Stimulated activated CD8-positive, alpha-beta memory T cell treated with anti-CD3 and anti-CD28 coated beads, Interleukin-7, amount 100 ng/mL, for 24 hours (primary cell): ENCODE data around the gene SYNDIG1.

Experiments
- DNase-seq: peaks from one replicate; pipeline ENCODE4 v3.0.0-alpha.2; 2020; ENCODE audit warnings: low read depth

Gene SYNDIG1

DNA sequence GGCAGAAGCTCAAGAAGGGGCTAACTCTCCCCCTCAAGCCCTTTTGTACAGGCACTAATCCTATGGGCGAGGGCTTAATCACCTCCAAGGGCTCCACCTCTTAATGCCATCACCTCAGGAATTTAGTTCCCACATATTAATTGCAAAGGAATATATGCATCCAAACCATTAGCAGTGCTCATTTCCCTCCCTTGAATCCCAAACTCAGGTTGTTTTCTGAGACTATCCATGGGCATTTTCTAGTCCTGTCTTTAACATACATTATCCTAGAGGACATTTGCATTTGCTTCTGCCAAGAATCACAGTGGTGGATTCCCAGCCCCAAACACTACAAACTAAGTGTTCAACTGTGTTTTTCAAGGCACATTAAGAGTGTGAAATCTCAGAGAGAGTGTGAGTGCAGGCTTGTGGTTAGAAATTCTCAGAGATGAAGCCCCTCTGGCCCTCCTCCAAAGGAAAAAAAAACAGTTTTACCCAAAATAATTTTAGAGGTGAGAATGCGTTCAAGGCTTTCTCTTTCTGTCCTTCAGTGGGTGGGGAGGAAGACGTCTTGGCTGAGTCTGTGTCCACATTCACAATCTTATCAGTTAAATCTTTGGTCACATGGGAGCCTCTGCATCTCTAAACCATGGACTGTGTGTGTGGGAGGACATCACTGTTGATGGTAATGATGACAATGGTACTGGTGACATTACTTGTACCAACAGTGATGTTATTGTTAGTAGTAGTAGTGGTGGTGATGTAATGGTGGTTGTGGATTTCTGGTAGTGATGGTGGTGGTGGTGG lies 59.3 kb downstream of the SYNDIG1 start:
- DNase-seq = no peak

GRCh38 chr20:24529369-24529719 lies 59.9 kb downstream of the SYNDIG1 start:
- no peak for DNase-seq

- DNase-seq = no peak
Measured at GRCh38 chr20:24530131-24530680, 60.8 kb downstream of the SYNDIG1 start.

GRCh38 chr20:24531202-24531601 lies 61.8 kb downstream of the SYNDIG1 start:
- DNase-seq = no peak

- DNase-seq = no peak
Measured at GRCh38 chr20:24531631-24532419, 62.4 kb downstream of the SYNDIG1 start.

GRCh38 chr20:24533449-24533848 lies 64.0 kb downstream of the SYNDIG1 start:
- DNase-seq = no peak

- DNase-seq = no peak
Measured at GRCh38 chr20:24534282-24534681, 64.9 kb downstream of the SYNDIG1 start.

DNA sequence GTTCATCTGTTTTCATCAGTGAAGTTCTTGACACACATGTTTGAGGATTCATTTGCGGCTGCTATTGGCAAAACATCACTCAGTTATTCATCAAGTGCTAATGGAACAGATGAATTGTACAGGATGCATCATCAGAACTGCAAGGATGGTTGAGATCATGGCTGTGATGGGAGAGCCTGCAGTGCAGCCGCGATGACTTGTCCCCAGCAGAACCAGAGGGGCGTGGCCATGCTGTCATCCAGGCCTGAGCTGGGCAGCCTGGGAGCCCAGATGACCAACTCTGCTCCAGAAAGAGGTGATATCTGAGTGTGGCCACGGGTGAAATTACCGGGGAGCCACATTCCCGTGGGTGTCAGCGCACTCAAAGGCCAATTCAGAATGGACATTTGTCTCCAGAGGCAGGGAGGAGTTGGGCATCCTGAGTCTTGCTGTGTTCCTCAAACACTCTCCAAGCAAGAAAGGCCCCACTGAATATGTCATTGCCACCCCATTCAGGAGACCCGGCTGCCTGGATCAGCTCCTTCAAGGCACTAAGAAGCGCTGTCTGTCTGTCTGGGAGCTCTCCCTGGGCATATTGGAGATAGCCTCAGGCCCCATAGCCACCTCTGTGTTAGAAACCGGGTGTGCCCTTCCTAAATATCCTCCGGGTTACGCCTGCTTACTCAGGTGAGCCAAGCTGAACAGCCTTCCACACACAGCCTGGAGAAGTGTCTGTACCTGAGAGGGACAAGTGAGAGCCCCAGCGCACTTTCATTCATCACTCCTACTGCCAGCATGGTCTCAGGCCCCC lies 66.7 kb downstream of the SYNDIG1 start:
- DNase-seq = no peak

DNA sequence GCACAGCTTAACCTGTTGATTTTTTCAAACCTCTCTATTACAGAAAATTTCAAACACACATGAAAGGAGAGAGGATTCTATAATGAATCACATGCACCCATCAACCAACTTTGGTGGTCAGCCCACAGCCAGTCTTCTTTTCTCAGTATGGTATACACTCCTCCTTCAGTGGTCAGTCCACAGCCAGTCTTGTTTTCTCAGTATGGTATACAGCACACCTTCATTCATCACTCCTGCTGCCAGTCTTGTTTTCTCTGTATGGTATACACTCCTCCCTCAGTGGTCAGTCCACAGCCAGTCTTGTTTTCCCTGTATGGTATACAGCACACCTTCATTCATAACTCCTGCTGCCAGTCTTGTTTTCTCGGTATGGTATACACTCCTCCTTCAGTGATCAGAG lies 67.8 kb downstream of the SYNDIG1 start:
- DNase-seq = no peak

- no peak for DNase-seq
Measured at GRCh38 chr20:24542721-24543120, 73.3 kb downstream of the SYNDIG1 start.

- DNase-seq = no peak
Measured at GRCh38 chr20:24543168-24543567, 73.7 kb downstream of the SYNDIG1 start.

DNA sequence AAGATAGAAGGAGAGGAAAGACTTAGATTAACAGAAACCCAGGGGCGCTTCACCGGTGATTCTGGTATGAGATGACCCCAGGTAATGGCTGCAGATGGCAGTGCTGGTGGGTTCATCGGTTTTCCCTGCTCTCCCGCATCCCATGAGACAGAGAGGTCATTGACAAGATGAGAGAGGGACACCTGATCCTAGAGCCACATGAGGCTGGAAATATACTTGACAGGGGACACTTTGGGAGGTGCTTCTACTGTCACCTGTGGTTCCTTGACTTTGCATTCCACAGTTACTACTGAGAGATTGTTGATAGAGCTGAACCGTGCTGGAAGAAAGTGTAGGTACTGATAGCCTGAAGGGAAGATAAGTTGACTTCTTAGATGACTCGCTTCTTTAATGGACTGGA lies 74.3 kb downstream of the SYNDIG1 start:
- no peak for DNase-seq

- no peak for DNase-seq
Measured at GRCh38 chr20:24544371-24544770, 74.9 kb downstream of the SYNDIG1 start.

- DNase-seq = no peak
Measured at GRCh38 chr20:24545168-24545567, 75.7 kb downstream of the SYNDIG1 start.

DNA sequence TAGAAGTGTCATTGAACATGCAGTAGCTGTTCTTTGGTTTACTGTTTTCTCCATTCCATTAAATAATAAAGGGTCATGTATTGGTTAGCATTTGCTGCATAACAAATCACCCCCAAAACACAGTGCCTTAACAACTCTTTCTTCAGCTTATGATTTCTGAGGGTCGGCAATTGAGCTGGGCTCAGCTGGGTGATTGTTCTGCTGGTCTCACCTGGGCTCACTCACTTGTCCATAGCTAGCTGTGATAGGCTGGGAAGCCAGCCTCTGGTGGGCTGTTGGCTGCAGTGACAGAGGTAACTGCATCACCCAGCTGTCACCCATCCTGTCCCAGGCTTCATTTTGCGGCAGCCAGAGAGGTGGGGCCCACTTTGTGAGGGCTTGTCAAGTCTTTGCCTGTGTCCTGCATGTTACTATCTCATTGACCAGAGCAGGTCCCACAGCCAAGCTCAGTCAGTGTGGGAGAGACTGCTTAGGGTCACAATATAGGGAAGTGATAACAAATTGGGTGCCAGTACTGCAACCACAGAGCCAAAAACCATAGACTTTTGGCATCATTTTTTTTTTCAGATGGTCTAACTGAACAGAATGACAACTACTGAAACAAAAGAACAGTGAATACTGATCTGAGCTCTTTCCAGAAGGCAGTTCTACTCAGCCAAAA lies 76.9 kb downstream of the SYNDIG1 start:
- no peak for DNase-seq

DNA sequence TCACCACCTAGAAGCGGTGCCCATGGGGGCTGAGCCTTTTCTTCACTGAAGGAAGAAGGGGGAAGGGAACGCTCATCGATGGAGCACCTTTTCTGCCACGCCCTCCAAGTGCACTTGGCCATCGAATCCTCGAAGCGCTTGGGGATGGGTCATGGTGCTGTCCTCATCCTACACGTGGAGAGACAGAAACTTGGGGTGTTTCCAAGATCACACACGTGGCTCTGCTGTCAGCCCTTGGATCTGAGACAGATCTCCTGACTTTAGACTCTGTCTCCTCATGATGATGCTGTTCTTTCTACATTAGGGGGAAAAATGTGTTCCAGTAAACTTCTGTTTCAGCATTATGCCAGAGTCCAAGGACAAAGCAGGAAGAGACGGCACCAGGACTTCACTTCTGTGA lies 78.5 kb downstream of the SYNDIG1 start:
- DNase-seq = no peak

DNA sequence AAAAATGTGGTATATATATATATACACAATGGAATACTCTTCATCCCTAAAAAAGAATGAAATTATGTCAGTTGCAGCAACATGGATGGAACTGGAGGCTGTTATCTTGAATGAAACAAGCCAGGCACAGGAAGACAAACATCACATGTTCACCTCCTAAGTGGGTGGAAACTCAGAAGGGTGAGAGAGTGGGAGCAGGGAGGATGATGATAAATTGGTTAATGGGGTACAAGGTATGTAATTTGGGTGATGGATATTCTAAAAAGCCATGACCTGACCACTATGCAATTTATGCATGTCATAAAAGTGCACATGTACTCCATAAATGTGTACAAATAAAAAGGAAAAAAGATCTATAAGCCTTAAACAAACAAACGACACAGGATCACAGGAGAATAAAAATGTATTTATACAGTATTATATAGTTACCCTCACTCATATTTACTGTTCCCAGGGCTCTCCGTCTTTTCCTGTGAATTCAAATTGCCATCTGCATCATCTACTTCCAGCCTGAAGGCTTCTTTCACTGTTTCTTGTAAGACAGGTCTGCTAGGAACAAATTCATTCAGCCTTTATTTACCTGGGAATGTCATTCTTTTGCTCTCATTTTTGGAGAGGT lies 89.8 kb downstream of the SYNDIG1 start:
- DNase-seq = no peak

DNA sequence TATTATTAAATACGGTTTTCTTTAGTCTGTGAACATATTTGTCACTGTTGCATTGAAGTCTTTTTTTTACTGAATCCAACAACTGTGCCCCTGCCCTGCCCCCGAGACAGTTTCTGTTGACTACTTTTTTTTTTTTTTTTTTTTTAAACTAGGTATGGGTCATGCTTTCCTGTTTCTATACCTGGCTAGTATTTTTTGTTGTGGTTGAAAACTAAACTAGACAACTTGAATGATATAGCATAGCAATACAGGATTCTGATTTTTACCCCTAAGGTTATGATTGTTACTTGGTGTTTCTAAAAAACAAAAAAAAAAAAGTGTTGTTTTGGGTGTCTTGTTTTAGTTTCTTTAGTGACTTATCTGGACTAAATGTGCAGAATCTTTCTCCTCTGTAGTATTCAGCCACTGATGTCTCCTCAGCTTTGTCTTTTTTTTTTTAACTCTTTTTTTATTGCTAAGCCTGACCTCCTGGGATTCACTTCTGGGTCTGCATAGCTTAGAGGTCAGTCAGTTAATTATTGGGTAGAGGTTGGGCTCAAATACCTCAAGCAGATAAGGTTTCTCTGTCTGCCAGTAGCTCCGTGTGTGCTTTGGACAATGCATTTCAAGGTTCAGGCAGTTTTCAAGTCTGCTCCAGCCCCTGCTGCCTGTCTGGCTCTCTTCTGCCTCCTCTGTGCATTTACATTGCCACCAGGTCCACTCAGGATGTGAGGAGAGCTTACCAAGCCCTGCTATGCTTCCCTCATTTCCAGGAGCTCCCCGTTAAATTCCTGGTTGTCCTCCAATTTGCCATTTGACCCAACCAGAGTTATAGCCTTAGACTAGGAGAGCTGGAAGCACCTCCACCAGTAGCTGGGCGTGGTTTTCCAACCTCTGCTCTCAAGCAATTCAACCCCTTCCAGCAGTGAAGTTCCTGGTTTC lies 91.4 kb downstream of the SYNDIG1 start:
- DNase-seq = no peak

- no peak for DNase-seq
Measured at GRCh38 chr20:24565835-24566351, 96.5 kb downstream of the SYNDIG1 start.

GRCh38 chr20:24566656-24567055 lies 97.2 kb downstream of the SYNDIG1 start:
- DNase-seq = no peak
